Upper lobe of right lung (tissue), 1 donor: ENCODE results near the gene TBC1D2B. TPM values are rescaled to one million over a fixed set of nuclear protein-coding genes. Genes with fewer than 3 reads are reported as not detected.

Experiments used
- ATAC-seq: fragments of 200-7000 bp; cut with Tn5 transposase; one replicate; pipeline ENCODE4 v1.9.1; 2020; ENCODE audit warnings: mild to moderate bottlenecking, moderate library complexity
- DNase-seq: peaks from one replicate; pipeline ENCODE4 v3.0.0-alpha.2; 2020
- H3K27ac ChIP-seq: fragments of 200-600 bp; one replicate; pipeline ENCODE4 v1.8.0; 2022
- H3K27me3 ChIP-seq: fragments of 200-600 bp; one replicate; pipeline ENCODE4 v1.8.0; 2022; ENCODE audit warnings: mild to moderate bottlenecking
- H3K36me3 ChIP-seq: fragments of 200-600 bp; one replicate; pipeline ENCODE4 v1.8.0; 2022
- H3K4me1 ChIP-seq: fragments of 200-600 bp; one replicate; pipeline ENCODE4 v1.8.0; 2022
- H3K4me3 ChIP-seq: fragments of 200-600 bp; one replicate; pipeline ENCODE4 v1.8.0; 2022; ENCODE audit warnings: mild to moderate bottlenecking
- H3K9me3 ChIP-seq: fragments of 200-600 bp; one replicate; pipeline ENCODE4 v1.8.0; 2022
- intact Hi-C: fragments of 100-400 bp; cut with DNase I; formaldehyde crosslinking; loops from one replicate; pipeline ENCODE4 v1.11.0; 2022
- total RNA-seq: library from RNA; stranded (reverse); fragmentation: NEBNext Ultra II Directional; extraction: Animal tissue kit (Norgen Biotek cat#: 25700); gene quantifications from one replicate; pipeline ENCODE4 v1.2.1, GENCODE V29; 2021
- TF ChIP-seq, protein P1 (sequence below): fragments of 200-600 bp; IDR thresholded peaks from one replicate; pipeline ENCODE4 v1.8.0; 2022; ENCODE audit warnings: antibody characterized with exemption
- donor health status: DM: no; HTN: yes; CAD: no; lungs with severe emphysema.

TBC1D2B gene
- total RNA-seq, 1 donor from 2014 or later: 88.7 TPM

DNA sequence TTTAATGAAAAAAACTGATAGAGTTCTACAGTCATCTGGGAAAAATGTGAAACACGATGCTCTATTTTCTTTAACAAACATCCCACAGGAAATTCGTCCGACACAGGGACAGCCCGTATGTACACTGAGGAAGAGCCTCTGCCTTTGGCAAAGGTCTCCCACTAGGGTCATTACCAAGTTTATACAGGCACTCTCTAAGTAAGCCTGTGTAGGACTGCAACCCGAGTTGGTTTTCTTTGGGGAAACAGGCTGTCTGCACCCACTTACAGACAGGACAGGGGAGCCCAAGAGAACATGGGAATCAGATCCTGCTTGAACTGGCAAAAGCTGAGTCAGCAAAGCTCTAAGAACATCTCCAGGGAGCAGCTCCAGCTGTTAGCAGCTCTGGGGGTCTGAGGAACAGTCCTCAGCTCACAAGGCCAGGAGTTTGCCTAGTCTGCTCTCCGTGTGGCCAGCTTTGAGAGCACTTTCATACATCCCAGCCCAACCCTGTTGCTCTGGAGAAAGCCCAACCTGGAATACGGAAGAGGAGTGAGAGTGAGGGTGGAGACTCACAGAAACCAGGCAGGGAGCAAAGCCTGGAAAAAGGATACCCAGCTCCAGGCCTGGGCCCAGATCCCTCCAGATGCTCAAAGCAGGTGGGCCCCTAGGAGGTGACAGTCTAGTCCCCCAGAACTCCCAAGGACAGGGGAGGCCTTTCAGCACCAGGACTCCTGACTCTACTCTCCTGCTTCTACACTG lies 1.9 kb downstream of the TBC1D2B start:
- TF ChIP-seq, protein P1, sequence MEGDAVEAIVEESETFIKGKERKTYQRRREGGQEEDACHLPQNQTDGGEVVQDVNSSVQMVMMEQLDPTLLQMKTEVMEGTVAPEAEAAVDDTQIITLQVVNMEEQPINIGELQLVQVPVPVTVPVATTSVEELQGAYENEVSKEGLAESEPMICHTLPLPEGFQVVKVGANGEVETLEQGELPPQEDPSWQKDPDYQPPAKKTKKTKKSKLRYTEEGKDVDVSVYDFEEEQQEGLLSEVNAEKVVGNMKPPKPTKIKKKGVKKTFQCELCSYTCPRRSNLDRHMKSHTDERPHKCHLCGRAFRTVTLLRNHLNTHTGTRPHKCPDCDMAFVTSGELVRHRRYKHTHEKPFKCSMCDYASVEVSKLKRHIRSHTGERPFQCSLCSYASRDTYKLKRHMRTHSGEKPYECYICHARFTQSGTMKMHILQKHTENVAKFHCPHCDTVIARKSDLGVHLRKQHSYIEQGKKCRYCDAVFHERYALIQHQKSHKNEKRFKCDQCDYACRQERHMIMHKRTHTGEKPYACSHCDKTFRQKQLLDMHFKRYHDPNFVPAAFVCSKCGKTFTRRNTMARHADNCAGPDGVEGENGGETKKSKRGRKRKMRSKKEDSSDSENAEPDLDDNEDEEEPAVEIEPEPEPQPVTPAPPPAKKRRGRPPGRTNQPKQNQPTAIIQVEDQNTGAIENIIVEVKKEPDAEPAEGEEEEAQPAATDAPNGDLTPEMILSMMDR: no peak
- no peak for DNase-seq
- intact Hi-C loops: loop anchor here (10.0 kb wide), 1 partner anchor 71 kb away; no protein-coding TSS in a partner anchor
- Histone ChIP-seq H3K27ac (peak overlapping the region; percentile 96), H3K4me3 (peak overlapping the region; percentile 96), H3K36me3 (no peaks in the 10 kb centered on the region), H3K4me1 (peaks cover 60% of the 10 kb centered on the region), H3K27me3 (no peaks in the 10 kb centered on the region), H3K9me3 (no peaks in the 10 kb centered on the region)
- ATAC-seq: peak; percentile 80

DNA sequence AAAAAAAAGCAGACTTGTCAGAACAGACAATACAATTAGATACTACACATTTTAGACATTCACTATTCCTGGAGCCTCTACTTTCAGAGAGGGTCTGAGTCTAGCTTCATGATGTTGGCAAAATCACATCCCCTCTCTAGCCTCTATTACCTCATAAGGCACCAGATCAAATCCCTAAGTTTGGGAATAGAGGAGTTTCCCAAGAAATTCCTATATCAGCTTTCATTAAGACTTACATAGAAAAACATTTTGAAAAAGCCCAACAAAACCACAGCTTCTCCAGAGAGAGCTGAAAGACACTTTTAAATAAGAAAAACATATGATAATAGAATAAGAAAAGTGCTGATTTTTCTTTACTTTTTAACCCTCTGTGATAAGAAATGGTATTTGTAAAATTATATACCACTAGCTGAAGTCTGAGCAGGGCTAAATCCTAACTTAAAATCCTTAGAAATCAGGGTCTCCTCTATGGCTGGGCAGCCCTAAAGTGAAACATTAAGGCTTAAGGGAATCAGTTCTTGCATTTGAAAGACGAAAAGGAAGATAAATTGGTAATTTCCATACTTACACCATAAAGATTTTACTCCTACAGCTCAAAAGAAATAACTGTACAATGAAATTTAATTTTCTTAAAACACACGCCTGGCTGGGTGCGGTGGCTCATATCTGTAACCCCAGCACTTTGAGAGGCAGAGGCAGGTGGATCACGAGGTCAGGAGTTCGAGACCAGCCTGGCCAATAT lies 4.3 kb downstream of the TBC1D2B start:
- H3K4me3 ChIP-seq: peak overlapping the region; percentile 10
- DNase-seq (no peak), ATAC-seq (no peak)
- TF ChIP-seq, protein P1: no peak
- no peaks in the 10 kb centered on the region for H3K27me3 ChIP-seq
- intact Hi-C loops: loop anchor here (10.0 kb wide), 1 partner anchor 68 kb away; no protein-coding TSS in a partner anchor
- H3K9me3 ChIP-seq: no peaks in the 10 kb centered on the region
- peaks cover 84% of the 10 kb centered on the region for H3K4me1 ChIP-seq
- peak overlapping the region; percentile 80 for H3K27ac ChIP-seq
- no peaks in the 10 kb centered on the region for H3K36me3 ChIP-seq

DNA sequence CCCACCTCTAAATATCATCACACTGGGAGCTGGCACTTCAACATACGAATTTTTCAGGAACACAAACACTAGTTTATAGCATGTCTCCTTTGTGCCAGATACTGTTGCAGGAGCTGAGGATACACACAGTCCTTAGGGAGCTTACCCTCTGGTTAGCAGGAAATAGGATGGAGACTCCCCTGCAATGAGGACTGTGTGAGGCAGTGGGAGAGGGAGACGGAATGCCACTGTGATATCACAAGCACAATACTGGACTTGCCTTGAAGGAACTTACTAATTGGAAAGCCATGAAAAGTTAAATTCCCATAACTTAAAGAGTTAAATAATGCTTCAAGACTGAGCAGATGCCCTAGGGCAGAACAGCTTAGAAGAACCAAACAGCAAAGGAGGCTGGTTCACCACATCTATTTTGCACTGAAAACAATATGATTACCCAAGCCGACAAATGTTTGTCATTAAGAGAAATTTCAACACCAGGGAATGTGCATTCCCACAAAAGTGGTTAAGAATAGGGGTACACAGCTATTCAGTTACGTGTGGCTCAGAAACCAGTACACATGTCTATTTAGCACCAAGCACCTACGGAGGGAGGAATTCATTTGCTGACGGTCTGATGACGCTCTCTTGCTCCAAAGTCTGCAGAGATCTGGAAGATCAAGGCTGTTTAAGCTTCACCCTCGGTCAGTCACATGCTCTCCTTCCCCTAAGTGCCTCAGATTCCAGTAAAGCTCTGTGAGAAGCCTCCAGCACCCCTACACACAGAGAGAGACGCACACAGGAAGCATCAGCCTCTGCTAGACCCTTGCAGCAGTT lies 5.2 kb downstream of the TBC1D2B start:
- Histone ChIP-seq H3K9me3 (no peaks in the 10 kb centered on the region), H3K4me1 (peaks cover 87% of the 10 kb centered on the region), H3K36me3 (no peaks in the 10 kb centered on the region), H3K27me3 (no peaks in the 10 kb centered on the region), H3K27ac (peak overlapping the region; percentile 80), H3K4me3 (peak overlapping the region; percentile 9)
- peak; percentile 44 for ATAC-seq
- no peak for DNase-seq
- TF ChIP-seq, protein P1: no peak
- intact Hi-C loops: loop anchor here (10.0 kb wide), 1 partner anchor 67 kb away; no protein-coding TSS in a partner anchor

GRCh38 chr15:78071383-78071782 lies 6.1 kb downstream of the TBC1D2B start:
- Histone ChIP-seq H3K27ac (peak overlapping the region; percentile 80), H3K9me3 (no peaks in the 10 kb centered on the region), H3K36me3 (no peaks in the 10 kb centered on the region), H3K4me1 (peaks cover 94% of the 10 kb centered on the region), H3K27me3 (no peaks in the 10 kb centered on the region), H3K4me3 (no peak overlapping the region)
- TF ChIP-seq, protein P1: no peak
- ATAC-seq (no peak), DNase-seq (no peak)
- intact Hi-C loops: loop anchor here (10.0 kb wide), 1 partner anchor 67 kb away; no protein-coding TSS in a partner anchor

GRCh38 chr15:78070049-78070700 lies 7.3 kb downstream of the TBC1D2B start:
- ATAC-seq: peak; percentile 53
- H3K27me3 ChIP-seq: no peaks in the 10 kb centered on the region
- peak overlapping the region; percentile 80 for H3K27ac ChIP-seq
- no peak overlapping the region for H3K4me3 ChIP-seq
- H3K36me3 ChIP-seq: no peaks in the 10 kb centered on the region
- H3K9me3 ChIP-seq: no peaks in the 10 kb centered on the region
- DNase-seq: no peak
- peaks cover 96% of the 10 kb centered on the region for H3K4me1 ChIP-seq
- intact Hi-C loops: loop anchor here (10.0 kb wide), 1 partner anchor 65 kb away; no protein-coding TSS in a partner anchor
- TF ChIP-seq, protein P1: no peak
